GM18507 (cell line): Measurements from ENCODE around the gene LENG9.

Experiments used
- DNase-seq: peaks from one replicate; pipeline ENCODE4 v3.0.0; 2011; ENCODE audit warnings: low read depth; ENCODE audit not compliant: insufficient read length; ENCODE audit errors: extremely low spot score
- FAIRE-seq: peaks from 2 replicates; lab custom pipeline; 2011; peaks lifted over from hg19 to GRCh38; lab: Jason Lieb, UNC

LENG9 gene

GRCh38 chr19:54427586-54427985 lies 36.0 kb downstream of the LENG9 start:
- FAIRE-seq (no peak), DNase-seq (no peak)

DNA sequence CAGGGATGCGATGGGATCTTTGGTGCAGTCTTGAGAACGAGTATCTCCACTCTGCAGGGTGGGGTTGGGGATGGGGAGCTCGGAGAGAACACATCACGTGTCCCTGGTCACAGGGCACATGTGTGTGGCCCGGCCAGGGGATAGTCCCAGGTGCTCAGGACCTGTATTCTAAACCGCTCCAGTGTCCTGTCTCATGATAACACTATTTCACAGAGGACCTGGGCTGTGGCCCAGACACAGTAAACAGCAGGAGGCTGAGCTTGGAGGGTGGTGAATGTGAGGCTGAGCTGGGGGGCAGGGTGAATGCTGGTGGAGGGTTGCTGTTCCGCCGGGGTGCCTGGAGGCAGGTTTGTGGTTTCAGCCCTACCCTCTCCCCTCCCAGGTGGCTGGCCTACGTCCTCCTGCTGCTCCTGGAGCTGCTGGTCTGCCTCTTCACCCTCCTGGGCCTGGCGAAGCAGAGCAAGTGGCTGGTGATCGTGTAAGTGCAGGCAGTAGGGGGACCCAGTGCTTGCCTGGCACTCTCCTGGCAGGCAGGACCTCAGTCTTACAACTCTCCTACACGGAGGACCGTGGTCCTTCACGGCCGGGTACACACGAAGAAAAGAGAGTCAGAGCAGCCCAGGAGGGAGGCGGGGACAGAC lies 37.2 kb downstream of the LENG9 start:
- DNase-seq (no peak), FAIRE-seq (no peak)

- FAIRE-seq = no peak
- no peak for DNase-seq
Observed at GRCh38 chr19:54425382-54425723, 38.2 kb downstream of the LENG9 start.

DNA sequence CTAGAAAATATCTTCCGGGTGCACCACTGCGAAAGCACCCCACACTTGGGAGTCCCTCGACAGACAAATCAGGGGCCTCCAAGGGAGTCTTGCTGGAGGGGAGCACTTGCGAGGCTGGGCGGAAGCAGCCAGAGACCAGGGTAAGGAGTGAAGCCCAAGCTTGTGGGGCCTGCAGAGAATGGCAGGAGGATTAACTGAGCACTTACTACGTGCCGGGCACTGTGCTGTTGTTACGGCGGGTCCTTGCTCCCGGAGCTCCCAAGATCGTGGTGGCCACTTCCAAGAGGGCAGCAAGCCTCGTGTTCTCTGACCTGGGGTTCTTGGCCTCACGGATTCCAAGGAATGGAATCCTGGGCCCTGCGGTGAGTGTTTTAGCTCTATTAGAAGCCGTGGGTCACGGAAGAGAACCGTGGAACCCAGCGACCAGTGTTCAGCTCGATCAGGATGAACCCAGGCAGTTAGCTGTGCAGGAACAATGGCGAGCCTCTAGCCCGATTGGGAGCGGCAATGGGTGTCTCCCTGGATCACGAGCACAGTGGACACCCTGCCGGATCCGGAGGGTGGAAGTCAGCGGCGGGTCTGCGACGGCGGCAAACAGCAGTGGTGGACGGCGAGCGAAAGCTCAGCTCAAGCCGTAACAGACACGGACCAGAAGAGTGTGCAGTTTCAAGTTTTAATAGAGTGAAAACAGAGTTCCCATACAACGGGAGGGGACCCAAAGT lies 38.8 kb downstream of the LENG9 start:
- FAIRE-seq (no peak), DNase-seq (no peak)

- no peak for DNase-seq
- FAIRE-seq = no peak
Observed at GRCh38 chr19:54424201-54424600, 39.4 kb downstream of the LENG9 start.

DNA sequence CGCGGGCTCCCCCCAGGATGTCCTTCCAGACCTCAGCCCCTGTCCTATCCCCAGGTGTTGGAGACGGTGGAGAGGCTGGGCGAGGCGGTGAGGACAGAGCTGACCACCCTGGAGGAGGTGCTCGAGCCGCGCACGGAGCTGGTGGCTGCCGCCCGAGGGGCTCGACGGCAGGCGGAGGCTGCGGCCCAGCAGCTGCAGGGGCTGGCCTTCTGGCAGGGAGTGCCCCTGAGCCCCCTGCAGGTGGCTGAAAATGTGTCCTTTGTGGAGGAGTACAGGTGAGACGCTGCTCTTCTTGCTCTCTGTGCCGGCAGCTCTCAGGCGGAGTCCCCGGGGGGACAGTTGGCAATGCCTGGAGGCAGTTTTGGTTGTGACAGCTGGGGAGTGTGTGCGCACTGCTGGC lies 41.4 kb downstream of the LENG9 start:
- FAIRE-seq (no peak), DNase-seq (no peak)

- no peak for FAIRE-seq
Observed at GRCh38 chr19:54421521-54421920, 42.1 kb downstream of the LENG9 start.

GRCh38 chr19:54421169-54421516 lies 42.4 kb downstream of the LENG9 start:
- DNase-seq (no peak), FAIRE-seq (no peak)

More at GRCh38 chr19:54421521-54421920, 42.1 kb downstream of the LENG9 start:
- DNase-seq = no peak

GRCh38 chr19:54420383-54421168 lies 43.0 kb downstream of the LENG9 start:
- no peak for FAIRE-seq
- DNase-seq = no peak

- DNase-seq = no peak
- FAIRE-seq = no peak
Observed at GRCh38 chr19:54420068-54420382, 43.6 kb downstream of the LENG9 start.

DNA sequence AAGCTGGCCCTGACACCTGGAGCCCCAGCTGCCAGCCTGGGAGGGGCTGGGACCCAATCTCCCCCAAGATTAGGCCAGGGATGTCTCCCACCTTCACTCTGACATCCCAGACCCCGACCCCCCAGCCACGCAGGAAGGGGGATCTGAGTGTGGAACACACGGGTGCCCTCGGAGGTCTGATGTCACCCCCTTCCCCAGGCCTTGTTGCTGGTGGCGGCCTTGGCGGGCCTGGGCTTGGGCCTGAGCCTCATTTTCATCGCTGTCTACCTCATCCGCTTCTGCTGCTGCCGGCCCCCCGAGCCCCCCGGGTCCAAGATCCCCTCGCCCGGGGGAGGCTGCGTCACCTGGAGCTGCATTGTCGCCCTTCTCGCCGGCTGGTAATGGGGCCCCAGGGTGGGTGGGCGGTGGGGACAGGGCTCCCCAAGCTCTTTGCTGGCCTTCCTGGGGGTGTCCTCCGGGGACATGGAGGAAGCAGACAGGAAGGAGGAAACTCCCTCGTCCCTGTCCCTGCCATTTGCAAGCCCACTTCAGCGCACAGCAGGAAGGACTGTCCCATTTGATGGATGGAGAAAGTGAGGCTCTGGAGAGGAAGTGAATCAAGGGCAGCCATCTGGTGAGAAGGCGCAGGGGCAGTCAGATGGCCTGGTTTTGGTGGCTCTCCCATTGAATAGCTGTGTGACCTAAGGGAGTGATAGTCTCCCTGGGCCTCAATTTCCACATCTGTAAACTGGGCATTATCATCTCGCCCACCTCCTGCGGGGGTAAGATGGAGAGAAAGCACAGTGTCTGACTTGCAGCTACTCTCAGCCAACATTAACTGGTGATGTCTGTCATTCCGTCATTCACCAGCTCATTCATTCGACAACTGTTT lies 44.4 kb downstream of the LENG9 start:
- DNase-seq (no peak), FAIRE-seq (no peak)

GRCh38 chr19:54418030-54418929 lies 45.3 kb downstream of the LENG9 start:
- FAIRE-seq = peak; percentile 51

DNA sequence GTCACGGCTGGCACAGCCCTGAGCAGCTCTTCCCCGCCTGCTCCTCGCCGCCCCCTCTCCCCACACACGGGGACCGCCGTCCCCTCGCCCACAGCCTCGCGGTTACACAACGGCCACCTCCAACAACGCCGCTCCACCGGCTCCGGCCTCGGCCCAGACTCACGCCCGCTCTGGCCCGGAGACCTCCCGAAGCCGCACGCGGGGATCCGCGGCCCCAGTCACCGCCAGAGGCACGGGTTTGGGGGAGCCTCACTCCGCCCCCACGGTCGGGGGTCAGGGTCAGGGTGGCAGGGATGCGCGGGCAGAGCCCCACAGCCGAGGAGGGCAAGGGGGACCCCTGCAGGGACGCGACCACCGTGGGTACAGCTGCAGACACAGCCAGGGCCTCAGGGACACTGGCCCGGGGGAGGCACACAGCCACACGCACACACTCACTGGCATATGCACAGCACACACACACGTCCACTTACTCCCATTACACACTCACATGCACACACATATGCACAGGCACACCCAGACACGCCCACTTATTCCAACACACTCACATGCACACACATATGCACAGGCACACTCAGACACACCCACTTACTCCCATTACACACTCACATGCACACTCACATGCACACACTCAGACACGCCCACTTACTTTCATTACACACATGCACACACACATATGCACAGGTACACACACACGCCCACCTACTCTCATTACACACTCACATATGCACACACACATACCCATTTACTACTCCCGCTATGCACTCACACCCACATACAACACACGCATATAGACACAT lies 46.7 kb downstream of the LENG9 start:
- FAIRE-seq (no peak), DNase-seq (no peak)

More at GRCh38 chr19:54418030-54418929, 45.3 kb downstream of the LENG9 start:
- DNase-seq = no peak

- no peak for DNase-seq
- no peak for FAIRE-seq
Observed at GRCh38 chr19:54415901-54416673, 47.5 kb downstream of the LENG9 start.

- DNase-seq (no peak), FAIRE-seq (no peak)
Observed at GRCh38 chr19:54415208-54415900, 48.2 kb downstream of the LENG9 start, which contains the start of gene TTYH1. Gene TTYH1 (plus strand): TSS chr19:54415464. CDS start chr19:54415553, 89 bp downstream.

GRCh38 chr19:54414156-54414555 lies 49.4 kb downstream of the LENG9 start:
- DNase-seq = no peak
- no peak for FAIRE-seq

GRCh38 chr19:54412877-54413276 lies 50.7 kb downstream of the LENG9 start:
- no peak for FAIRE-seq

More at GRCh38 chr19:54412877-54413276, 50.7 kb downstream of the LENG9 start:
- no peak for DNase-seq
